GM21723 (cell line): ENCODE results near the gene HSPA4L.

Experiments used
- ATAC-seq: cut with Tn5 transposase; IDR thresholded peaks from one replicate; pipeline ENCODE4 v1.9.1; 2021; ENCODE audit warnings: mild to moderate bottlenecking, moderate library complexity; ENCODE audit not compliant: unreplicated experiment

HSPA4L gene

DNA sequence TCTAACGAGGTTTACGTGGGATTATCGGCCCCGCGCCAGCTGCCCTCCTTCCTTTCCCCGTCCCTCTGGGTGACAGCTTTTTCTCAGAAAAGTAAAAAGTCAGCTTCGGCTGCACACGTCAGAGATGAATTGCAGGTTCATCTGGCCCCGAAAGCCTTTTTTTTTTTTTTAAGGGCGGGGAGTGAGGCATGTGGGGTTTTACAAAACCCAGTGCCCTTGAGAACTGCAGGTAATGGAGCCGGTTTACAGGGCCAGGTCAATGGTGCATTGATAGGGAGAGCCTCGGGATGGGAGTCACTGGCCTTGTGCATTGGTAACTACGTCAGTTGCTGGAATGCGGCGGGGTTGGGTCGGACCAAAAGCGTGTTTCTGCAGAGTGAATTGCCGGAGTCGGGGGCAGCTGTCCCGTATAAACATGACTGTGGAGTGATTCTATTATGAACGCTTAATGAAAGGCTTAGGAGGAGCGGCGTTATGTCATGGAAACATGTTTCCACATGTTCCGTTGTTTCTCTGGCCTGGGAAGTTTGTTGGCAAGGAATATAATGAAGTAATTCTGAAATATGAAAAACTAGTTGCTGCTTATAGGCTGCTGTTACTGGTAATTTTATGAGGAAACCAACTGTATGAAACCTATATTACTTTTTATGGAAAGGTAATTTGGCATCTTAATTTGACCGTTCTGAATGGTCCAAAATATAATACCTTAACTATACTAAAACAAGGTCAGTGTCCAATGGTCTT lies 1.1 kb downstream of the HSPA4L start:
- ATAC-seq, result no peak

DNA sequence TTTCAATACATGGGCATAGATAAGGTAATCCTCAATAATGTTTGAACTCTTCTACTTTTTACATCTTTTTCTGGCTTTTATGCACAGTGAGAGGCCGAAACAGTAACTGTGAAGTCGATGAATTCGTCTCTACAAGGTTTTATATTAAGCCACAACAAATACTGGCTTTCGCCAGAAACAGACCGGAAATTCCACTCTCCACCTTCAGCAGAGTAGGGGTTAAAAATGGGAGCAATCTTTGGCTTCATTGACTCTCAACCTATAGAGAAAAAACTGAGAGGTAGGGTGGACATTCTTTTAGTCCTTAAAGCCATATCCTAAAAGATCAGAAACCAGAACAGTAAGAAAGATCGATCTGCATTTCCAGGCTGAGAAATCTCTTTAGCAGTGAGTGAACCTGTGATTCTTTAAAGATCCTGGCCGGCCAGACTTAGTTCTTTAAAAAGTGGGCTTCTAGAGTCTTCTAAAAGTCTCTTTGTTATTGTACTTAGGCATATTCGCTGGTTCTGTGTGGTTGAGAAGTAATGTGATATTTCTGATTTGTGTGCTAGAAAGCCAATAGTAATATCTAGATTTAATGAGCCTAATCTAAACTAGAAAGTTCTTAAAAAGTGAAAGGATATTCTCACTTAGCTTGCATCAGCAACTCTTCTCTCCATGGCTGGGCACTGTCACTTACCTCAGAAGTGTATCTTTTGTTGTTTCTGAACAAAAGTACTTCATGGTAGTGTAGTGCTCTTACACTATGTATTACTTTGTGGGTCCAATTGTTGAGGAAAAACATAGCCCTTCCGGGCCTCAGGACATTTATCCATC lies 2.0 kb downstream of the HSPA4L start:
- ATAC-seq, result no peak

DNA sequence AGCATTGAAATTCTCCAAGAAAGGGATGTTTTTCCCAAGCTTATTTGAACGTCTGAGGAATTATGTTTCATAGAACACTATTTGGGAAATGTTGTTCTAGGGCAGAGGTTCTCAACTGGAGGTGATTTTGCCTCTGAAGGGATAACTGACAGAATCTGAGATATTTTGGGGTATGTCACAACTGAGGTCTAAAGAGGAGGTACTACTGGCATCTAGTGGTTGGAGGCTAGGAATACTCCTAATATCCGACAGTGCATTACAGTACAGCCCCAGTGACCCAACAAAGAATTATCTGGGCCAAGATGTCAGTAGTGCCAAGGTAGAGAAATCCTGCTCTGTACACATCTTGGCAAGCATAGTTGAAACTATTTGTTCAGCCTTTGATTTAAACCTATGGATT lies 6.4 kb downstream of the HSPA4L start:
- ATAC-seq, result no peak

DNA sequence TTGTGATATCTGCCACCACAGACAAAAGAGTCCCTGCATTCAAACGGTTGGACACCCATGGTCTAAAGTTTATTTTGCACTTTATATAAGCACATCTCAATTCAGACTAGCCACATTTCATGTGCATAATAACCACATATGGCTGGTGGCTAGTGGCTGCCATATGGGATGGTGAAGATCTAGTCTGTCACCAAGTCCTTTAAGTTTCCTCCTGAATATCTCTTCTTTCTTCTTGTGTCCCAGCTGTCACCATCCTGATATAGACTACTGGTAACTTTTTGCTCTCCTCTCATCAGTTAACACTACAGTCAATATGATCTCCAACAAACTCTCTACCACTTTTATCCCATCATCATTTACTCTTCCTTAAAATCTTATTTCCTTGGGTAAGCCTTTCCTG lies 9.3 kb downstream of the HSPA4L start:
- ATAC-seq, result no peak

DNA sequence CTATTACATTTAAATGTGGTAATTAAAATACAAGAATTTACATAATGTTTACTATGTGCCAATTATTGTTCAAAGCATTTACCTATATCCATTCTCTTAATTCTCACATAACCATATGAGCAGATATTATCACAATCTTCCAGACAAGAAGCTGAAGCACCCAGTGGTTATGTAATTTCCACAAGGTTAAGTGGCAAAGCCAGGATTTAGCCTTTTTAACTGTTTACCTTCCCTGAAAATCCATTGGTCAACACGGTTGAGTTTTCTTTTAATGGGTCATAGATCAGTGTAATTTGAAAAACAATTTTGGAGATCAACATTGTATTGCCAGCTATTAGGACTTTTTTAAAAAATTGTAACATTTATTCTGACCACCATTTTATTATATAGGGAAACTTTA lies 11.4 kb downstream of the HSPA4L start:
- ATAC-seq, result no peak

DNA sequence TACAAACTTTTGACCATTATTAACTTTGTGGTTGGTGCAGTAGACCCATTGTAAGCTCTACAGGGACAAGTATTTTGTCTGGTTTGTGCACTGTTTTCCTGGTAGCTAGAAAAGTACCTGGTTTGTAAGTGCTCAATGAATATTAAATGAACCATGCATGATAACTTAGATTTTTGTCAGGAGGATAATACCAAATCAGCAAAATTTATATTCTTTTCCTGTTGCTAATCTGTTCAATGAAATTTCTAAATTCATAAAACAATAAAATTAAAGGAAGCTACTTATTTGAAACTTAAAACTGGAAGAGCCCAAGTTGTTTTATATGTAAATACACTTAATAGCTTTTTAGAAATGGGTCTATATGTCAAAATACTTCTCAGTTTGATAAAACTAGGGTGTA lies 17.6 kb downstream of the HSPA4L start:
- no peak for ATAC-seq

DNA sequence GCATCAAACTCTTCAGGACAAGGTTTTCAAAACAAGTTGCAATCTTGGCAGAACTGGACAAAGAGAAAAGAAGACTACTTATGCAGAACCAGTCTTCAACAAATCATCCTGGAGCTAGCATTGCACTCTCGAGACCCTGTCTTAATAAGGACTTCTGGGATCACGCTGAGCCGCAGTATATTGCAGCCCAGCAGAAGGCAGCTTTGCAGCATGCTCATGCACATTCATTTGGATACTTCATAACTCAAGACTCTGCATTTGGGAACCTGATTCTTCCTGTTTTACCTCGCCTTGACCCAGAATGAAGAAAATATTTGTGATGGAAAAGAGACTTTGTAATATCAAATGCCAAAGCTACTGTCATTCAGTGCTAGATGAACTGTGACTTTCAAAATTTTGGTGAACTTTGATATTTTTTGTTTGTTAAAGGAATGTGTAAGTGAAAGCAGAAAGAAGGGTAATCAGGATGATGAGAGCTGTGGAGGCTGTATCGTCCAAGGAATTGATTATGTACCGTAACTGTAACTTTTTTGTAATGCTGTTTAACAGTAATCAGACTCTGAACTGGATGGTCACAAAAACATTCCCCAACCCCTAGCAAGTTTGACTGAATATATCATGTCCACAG lies 27.2 kb downstream of the HSPA4L start:
- ATAC-seq, result no peak

DNA sequence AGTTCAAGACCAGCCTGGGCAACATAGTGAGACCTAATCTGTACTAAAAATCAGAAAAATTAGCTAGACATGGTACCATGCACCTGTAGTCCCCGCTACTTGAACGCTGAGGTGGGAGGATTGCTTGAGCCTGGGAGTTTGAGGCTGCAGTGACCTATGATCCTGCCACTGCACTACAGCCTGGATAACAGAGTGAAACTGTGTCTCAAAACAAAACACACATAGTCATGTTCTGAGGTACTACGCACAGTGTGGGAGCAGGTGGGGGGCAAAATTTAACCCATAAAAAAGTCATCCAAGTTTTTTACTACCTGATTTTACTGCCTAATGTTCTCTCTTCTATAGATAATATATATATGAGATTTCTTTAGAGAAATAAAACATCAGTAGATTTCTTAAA lies 28.4 kb downstream of the HSPA4L start:
- ATAC-seq, result no peak

DNA sequence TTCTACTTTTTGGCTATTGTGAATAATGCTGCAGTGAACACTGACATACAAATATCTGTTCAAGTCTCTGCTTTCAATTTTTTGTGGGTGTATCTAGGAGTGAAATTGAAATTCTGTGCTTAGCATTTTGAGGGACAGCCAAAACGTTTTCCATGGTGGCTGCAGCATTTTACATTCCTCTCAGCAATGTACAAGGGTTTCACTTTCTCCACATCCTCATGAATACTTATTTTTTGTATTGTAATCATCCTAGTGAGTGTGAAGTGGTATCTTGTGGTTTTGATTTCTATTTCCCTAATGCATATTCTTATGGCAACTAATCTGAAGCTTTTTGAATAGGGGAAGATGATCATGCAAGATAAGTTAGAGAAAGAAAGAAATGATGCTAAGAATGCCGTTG lies 40.3 kb downstream of the HSPA4L start:
- ATAC-seq, result no peak

DNA sequence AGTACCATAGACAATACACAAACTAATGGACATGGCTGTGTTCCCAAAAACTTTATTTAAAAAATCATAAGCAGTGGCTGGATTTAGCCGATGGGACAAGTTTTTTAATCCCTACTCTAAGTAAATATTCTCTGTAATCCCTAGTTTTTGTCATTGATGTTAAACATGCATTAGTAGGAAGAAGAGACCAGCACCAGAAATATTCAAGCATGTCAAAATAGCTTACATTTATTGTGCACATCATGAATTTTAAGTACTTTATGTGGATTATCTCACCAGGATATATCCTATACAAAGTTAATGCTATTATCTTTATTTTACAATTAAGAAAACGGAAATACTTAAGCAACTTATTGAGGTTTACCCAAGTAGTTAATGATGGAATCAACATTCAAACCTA lies 46.0 kb downstream of the HSPA4L start:
- ATAC-seq, result no peak

DNA sequence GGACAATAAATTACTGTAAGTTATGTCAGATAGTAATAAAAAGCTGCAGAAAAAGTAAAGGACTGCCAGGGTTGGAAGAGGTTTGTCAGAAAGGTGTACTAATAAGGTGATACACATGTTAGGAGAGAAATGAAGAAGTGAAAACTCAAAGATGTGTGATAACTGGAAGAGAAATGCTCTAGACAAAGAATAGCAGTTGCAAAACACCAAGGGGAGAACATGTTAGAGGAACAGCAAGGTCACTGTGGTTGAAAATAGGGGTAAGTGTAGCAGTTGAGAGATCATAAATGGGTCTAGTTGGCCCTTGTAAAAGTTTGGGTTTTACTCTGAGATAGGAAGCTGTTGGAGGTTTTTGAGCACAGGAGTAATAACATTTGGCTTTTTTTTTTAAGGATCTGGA lies 46.9 kb downstream of the HSPA4L start:
- peak; percentile 90 for ATAC-seq

DNA sequence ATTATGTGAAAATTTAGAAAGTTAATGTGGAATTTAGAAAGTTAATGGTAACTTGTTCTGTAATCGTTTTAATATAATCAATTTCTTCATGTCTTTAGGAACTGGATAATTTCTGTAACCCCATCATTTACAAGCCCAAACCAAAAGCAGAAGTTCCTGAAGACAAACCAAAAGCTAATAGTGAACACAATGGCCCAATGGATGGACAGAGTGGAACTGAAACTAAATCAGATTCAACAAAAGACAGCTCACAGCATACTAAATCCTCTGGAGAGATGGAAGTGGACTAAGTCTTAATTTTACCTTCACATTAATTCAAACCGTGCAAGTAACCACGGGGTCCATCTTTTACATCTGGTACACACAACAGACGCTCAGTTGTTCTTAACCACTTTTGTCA lies 50.5 kb downstream of the HSPA4L start:
- ATAC-seq, result peak; percentile 64

DNA sequence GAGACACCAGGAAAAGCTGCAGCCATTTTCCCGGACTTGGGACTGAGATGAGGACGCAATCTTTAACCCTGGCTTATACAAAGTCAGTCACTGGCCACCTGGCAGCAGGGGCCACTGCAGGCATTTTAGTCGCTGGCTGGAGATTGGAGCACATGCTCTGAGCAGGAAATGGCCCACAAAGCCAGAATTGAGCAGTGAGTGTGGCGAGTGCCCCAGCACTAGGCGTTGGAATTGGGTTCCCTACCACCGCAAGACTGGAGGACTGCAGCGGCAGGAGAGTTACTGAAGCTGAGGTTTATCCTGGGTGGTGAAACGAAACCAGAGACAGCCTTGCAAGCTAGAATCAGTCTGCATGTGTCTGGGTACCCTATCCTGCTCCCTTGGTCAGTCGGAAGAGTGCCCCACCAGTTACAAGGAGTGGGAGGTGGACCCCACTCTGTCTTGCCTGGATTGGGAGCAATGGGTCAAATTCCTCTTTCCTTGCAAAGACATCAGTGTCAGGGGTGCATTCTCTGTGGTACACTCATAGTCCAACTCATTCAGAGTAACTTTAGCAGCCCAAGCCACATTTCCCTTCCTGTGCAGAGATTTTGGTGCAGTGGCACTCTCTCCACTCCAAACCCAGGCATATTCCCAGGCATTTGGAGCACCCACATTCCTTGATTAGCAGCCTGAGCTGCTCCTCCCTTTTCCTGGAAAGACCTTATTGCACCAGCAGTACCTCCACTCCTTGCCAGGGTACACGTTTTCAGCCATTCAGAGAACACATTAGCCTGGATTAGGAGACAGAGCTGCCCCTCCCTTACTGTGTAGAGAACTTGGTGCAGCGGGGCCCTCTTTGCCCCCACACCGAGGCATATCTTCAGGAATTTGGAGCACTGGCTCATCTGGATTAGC lies 61.8 kb downstream of the HSPA4L start:
- ATAC-seq, result no peak

DNA sequence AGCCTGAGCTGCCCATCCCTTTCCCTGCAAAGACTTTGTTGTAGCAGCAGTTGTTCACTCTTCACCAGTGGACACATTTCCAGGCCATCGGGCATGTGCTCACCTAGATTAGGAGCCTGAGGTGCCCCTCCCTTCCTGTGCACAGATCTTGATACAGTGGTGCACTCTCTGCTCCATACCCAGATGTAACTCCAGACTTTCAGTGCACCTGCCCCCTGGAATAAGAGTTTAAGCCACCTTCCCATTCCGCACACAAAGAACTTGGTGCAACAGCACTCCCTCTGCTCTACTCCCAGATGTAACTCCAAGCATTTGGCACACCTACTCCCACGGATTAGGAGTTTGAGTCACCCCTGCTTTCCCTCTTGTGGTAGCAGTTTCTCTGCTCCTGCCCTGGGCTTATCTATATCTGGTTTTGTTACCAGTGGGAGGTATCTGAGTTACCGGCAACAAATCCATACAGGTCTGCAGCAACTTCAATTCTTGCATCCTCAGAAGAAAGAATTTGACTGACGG lies 62.5 kb downstream of the HSPA4L start:
- ATAC-seq, result no peak

DNA sequence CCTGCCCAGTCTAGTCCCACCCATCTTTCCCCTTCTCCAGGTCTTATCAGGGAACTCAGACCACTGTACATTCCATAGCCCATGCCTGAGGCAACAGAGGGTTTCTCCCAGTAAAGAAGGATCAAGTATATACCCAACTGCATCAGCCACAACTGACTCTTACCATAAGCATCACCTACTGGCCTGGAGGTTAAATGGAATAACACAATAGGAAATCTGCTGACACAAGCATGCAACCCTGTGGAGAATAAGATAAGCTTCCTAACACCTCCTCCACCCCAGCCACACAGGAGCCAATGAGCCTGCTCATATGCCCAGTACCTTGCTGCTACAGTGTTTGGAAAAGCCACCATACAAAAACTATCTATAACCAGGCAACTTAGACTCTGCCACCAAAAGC lies 63.9 kb downstream of the HSPA4L start:
- no peak for ATAC-seq

DNA sequence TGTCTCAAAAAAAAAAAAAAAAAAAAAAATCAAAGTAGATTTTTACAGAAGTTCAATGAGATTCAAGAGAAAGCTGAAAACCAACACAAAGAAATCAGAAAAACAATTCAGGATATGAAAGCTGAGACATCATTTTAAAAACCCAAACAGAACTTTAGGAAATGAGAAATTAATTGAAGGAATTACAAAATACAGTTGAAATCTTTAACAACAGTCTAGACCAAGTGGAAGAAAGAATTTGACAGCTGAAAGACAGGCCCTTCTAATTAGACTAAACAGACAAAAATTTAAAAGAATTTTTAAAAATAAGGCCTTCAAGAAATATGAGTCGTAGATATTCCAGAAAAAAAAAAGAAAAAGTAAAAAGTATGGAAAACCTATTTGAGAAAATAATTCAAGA lies 64.6 kb downstream of the HSPA4L start:
- no peak for ATAC-seq

DNA sequence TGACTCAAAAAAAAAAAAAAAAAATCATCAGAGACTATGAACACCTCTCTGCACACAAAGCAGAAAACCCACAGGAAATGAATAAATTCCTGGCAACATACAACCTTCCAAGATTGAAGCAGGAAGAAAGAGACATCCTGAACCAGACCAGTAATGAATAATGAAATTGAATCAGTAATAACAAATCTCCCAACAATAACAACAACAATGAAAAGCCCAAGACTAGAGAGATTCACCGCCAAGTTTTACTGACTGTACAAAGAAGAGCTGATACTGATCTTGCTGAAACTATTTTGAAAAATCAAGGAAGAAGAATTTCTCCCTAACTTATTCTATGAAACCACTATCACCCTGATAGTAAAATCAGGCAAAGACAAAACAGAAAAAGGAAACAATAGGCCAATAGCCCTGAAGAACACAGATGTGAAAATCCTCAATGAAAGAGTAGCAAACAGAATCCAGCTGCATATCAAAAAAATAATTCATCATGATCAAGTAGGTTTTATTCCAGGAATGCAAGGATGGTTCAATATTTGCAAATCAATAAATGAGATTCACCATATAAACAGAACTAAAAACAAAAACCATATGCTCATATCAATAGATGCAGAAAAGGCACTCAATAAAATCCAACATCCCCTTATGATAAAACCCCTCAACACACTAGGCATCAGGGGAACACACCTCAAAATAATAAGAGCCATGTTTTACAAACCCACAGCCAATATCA lies 67.5 kb downstream of the HSPA4L start:
- ATAC-seq, result no peak

DNA sequence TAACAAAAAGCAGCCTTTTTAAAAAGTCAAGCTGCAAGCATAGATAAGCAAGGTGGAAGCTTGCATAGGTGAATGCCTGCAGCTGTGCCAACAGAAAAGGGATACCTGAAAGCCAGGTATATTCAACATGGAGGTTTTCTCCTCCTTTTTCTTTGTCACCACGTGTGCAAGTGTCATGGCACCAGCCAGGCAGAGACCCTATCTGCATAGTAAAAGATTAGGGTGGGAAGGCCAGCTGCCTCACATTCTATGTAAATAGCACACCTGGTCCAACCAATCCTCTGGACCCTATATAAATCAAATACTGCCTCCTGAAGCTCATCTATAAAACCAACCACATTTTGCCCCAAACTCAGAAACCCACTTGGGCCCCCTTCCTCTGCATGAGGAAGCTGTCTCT lies 70.5 kb downstream of the HSPA4L start:
- ATAC-seq, result no peak

DNA sequence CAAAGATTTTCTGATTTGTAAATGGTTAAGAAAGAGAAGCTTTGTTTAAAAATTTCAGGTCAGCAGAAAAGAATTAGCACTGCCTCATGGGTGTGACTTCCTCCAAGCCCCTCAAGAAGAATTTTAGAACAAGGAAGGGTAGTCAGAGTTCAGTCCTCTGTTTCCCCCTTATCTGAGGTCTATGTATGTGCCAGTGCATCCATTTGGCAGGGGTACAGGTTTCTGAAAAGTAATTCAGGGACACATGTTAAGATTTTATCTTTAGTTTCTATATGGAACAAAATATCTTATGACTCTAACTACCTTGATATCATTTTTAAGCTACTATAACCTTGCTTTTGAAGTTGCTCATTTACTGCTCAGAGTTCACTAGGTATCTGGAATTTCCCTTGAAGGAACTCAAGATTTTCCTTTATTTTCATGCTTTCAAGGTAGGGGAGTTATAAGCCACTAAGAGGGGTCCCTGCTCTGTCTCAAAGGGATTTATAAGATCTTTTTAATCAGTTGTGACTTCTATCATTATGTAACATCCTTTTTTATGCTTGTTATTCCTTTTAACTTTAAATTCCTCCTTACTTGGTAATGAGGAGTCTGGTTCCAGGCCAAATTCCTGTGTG lies 74.2 kb downstream of the HSPA4L start:
- ATAC-seq, result peak; percentile 20
